B cell (primary cell): Measurements from ENCODE around the gene CHCHD6. TPM values are rescaled to one million over a fixed set of nuclear protein-coding genes. Genes with fewer than 3 reads are reported as not detected.

Experiments
- ATAC-seq: fragments of 200-7000 bp; cut with Tn5 transposase; one replicate; pipeline ENCODE4 v1.10.0; 2021; ENCODE audit warnings: low read depth, mild to moderate bottlenecking, moderate number of reproducible peaks, moderate library complexity
- CTCF ChIA-PET: fragments of 350-600 bp; sonication (Branson Sonifier 250); formaldehyde crosslinking; loops from one replicate; lab custom pipeline; 2021; ENCODE audit warnings: antibody characterized with exemption, inconsistent platforms; lab: Charles Lee
- POLR2A ChIA-PET: fragments of 350-600 bp; sonication (Branson Sonifier 250); formaldehyde crosslinking; loops from one replicate; lab custom pipeline; 2021; ENCODE audit warnings: antibody characterized with exemption; lab: Charles Lee
- DNase-seq: peaks from one replicate; pipeline ENCODE4 v3.0.0; 2013
- H2AFZ ChIP-seq: 2 replicates; pipeline ENCODE4 v1.6.1; 2012; ENCODE audit warnings: mild to moderate bottlenecking, low read depth, low read length; ENCODE audit not compliant: insufficient read depth, poor library complexity, severe bottlenecking
- H3K27ac ChIP-seq, 2 donors: 1 replicate in 1 of 2; 2 replicates in 1 of 2; pipeline ENCODE4 v1.5.1; 2012 to 2013; ENCODE audit warnings: low read length in 2 of 2, mild to moderate bottlenecking in 2 of 2, moderate library complexity in 1 of 2
- H3K27me3 ChIP-seq, 4 experiments: fragments of 200-600 bp in 1 of 4; sonication (generic) in 1 of 4; replicated peaks in 1 of 4; 1 replicate in 2 of 4; 2 replicates in 2 of 4; pipeline versions ENCODE4 v1.6.1 to v1.7.0; 2013 to 2016; ENCODE audit warnings: low read length in 3 of 4, mild to moderate bottlenecking in 2 of 4, mixed read lengths in 1 of 4, moderate library complexity in 1 of 4; ENCODE audit not compliant: insufficient read depth in 4 of 4, control insufficient read depth in 3 of 4; ENCODE audit errors: control extremely low read depth in 1 of 4
- H3K36me3 ChIP-seq, 2 experiments: replicated peaks in 1 of 2; 1 replicate in 1 of 2; 2 replicates in 1 of 2; pipeline versions ENCODE4 v1.6.1 to v1.7.1; 2013; ENCODE audit warnings: low read length in 1 of 2; ENCODE audit not compliant: insufficient read depth in 2 of 2, control insufficient read depth in 1 of 2; ENCODE audit errors: control extremely low read depth in 1 of 2, extremely low read depth in 1 of 2
- H3K4me1 ChIP-seq, 2 donors: fragments of 200-600 bp in 1 of 2; sonication (generic) in 1 of 2; 1 replicate in 1 of 2; 2 replicates in 1 of 2; pipeline versions ENCODE4 v1.5.1 to v1.6.1; 2013 to 2017; ENCODE audit warnings: low read length in 2 of 2; ENCODE audit not compliant: control insufficient read depth in 2 of 2, insufficient read depth in 2 of 2
- H3K4me2 ChIP-seq: replicated peaks from 2 replicates; pipeline ENCODE3; 2012; ENCODE audit warnings: mild to moderate bottlenecking, low read depth, low read length; ENCODE audit not compliant: poor library complexity, severe bottlenecking
- H3K4me3 ChIP-seq, 5 experiments: fragments of 200-600 bp in 1 of 5; sonication (generic) in 1 of 5; 1 replicate in 3 of 5; 2 replicates in 2 of 5; pipeline versions ENCODE4 v1.5.1 to v1.7.0; 2011 to 2016; ENCODE audit warnings: low read length in 4 of 5, mild to moderate bottlenecking in 4 of 5, low read depth in 2 of 5, control low read depth in 1 of 5, moderate library complexity in 1 of 5; ENCODE audit not compliant: insufficient read depth in 1 of 5; ENCODE audit errors: control extremely low read depth in 1 of 5, extremely low read depth in 1 of 5
- H3K79me2 ChIP-seq: fragments of 200-600 bp; sonication (generic); one replicate; pipeline ENCODE4 v1.6.0; 2016; ENCODE audit warnings: low read length; ENCODE audit not compliant: control insufficient read depth, insufficient read depth
- H3K9ac ChIP-seq: fragments of 200-600 bp; sonication (generic); 2 replicates; pipeline ENCODE4 v1.6.1; 2017; ENCODE audit warnings: mild to moderate bottlenecking, low read length, moderate library complexity
- H3K9me3 ChIP-seq, 3 donors: one replicate each; pipeline versions ENCODE4 v1.6.1 to v1.7.1; 2013; ENCODE audit warnings: low read length in 2 of 3; ENCODE audit not compliant: control insufficient read depth in 2 of 3, insufficient read depth in 1 of 3; ENCODE audit errors: control extremely low read depth in 1 of 3
- H4K20me1 ChIP-seq: 2 replicates; pipeline ENCODE4 v1.6.0; 2012; ENCODE audit warnings: mild to moderate bottlenecking, low read length; ENCODE audit not compliant: insufficient read depth, control insufficient read depth, poor library complexity, severe bottlenecking
- H3K27ac Mint-ChIP-seq: one replicate; pipeline ENCODE4 v1.8.0; 2021; ENCODE audit warnings: mixed read lengths
- H3K27me3 Mint-ChIP-seq: one replicate; pipeline ENCODE4 v1.8.0; 2021; ENCODE audit warnings: mixed read lengths
- H3K4me1 Mint-ChIP-seq: one replicate; pipeline ENCODE4 v1.8.0; 2021; ENCODE audit warnings: mixed read lengths
- H3K4me3 Mint-ChIP-seq: one replicate; pipeline ENCODE4 v1.8.0; 2021; ENCODE audit warnings: mixed read lengths
- H3K9me3 Mint-ChIP-seq: one replicate; pipeline ENCODE4 v1.8.0; 2022; ENCODE audit warnings: mixed read lengths; ENCODE audit not compliant: insufficient read depth
- EZH2 ChIP-seq: IDR thresholded peaks from 2 replicates; pipeline ENCODE4 v1.6.1; 2012; ENCODE audit warnings: borderline replicate concordance, low read depth, mild to moderate bottlenecking, moderate library complexity, low read length; ENCODE audit not compliant: insufficient read depth, poor library complexity, severe bottlenecking
- WGBS: methylation state at CpG from one replicate; pipeline ENCODE4 v1.1.5; 2013; ENCODE audit warnings: missing lambda C conversion rate; ENCODE audit not compliant: insufficient coverage; 5-methylcytosine and 5-hydroxymethylcytosine counted together
- intact Hi-C: fragments of 100-400 bp; cut with micrococcal nuclease; formaldehyde crosslinking; loops from one replicate; pipeline ENCODE4 v1.10.0; 2022
- polyA plus RNA-seq: library from polyadenylated mRNA; depleted of rRNA; stranded (reverse); fragments of >200 nt; gene quantifications from 2 replicates; pipeline ENCODE4 v1.2.3, GENCODE V29; 2012
- total RNA-seq, 2 donors: library from RNA; stranded (reverse); fragments of 120-200 nt in 1 of 2; gene quantifications; 1 replicate in 1 of 2; 2 replicates in 1 of 2; pipeline versions ENCODE4 v1.2.3 to v1.2.4, GENCODE V29; 2013 to 2022
- TF ChIP-seq, protein P1 (sequence below): fragments of 200-600 bp; IDR thresholded peaks from one replicate; pipeline ENCODE4 v1.8.0; 2022; ENCODE audit warnings: antibody characterized with exemption, mild to moderate bottlenecking

The CHCHD6 gene
- total and polyA plus RNA-seq, 2 donors (not counting 1 experiment from before 2014, with no cell fraction given) = 8.0 to 13.5 TPM

DNA sequence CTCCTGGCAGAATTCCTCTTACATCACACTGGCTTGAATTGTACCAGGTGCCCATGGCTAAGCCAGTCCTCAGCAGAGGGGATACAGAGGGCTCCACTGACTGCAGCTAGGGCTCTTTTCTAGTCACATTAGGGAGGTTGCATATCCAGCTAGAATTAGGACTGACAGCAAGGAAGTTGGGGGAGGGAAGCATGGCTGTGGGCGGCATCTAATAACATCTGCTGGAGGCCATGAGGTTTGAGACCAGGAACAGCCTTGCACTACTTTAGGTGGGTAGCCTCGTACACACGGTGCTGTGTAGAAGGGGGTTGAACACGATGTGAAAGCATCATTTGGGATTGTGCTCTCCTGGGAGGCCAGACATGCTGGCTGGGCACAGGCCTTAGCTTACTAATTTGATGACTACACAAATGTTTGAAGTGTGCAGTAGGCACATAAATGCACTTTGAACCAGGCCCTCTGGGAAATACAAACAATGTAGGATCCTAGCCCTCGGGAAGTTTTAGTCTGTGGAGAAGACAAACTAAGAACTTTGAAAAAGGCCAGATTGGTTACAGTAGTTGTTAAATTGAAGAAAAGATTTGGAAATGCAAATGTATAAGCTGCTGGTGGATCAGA, 30.2 kb downstream of the CHCHD6 start:
- H3K27me3 Mint-ChIP-seq = no peaks in the 10 kb centered on the region
- TF ChIP-seq EZH2 = no peak
- TF ChIP-seq, protein P1, sequence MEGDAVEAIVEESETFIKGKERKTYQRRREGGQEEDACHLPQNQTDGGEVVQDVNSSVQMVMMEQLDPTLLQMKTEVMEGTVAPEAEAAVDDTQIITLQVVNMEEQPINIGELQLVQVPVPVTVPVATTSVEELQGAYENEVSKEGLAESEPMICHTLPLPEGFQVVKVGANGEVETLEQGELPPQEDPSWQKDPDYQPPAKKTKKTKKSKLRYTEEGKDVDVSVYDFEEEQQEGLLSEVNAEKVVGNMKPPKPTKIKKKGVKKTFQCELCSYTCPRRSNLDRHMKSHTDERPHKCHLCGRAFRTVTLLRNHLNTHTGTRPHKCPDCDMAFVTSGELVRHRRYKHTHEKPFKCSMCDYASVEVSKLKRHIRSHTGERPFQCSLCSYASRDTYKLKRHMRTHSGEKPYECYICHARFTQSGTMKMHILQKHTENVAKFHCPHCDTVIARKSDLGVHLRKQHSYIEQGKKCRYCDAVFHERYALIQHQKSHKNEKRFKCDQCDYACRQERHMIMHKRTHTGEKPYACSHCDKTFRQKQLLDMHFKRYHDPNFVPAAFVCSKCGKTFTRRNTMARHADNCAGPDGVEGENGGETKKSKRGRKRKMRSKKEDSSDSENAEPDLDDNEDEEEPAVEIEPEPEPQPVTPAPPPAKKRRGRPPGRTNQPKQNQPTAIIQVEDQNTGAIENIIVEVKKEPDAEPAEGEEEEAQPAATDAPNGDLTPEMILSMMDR = no peak

GRCh38 chr3:126737527-126737926, 33.5 kb downstream of the CHCHD6 start:
- Mint-ChIP-seq H3K27ac (no peak overlapping the region), H3K4me3 (no peak overlapping the region), H3K4me1 (no peaks in the 10 kb centered on the region), H3K27me3 (no peaks in the 10 kb centered on the region), H3K9me3 (peaks cover 2% of the 10 kb centered on the region)
- POLR2A ChIA-PET = no interaction called here
- H3K27ac ChIP-seq = no peak overlapping the region
- no peak overlapping the region for H3K4me3 ChIP-seq
- no peak overlapping the region for H2AFZ ChIP-seq
- no peak overlapping the region for H3K9ac ChIP-seq
- ATAC-seq (no peak), DNase-seq (no peak)
- peaks cover 0 to 5% (median 4%) of the 10 kb centered on the region in 3 donors for H3K9me3 ChIP-seq
- CTCF ChIA-PET = interaction anchor here (1.3 kb wide), 1 partner anchor 14 kb away, joined by 4 read pairs; no protein-coding TSS in a partner anchor
- no peak for TF ChIP-seq EZH2
- TF ChIP-seq, protein P1 = no peak
- intact Hi-C loops = no loop called here
- H3K4me1 ChIP-seq = no peaks in the 10 kb centered on the region
- peaks cover 0 to 9% of the 10 kb centered on the region in 2 experiments for H3K36me3 ChIP-seq
- no peaks in the 10 kb centered on the region for H4K20me1 ChIP-seq
- no peak overlapping the region for H3K4me2 ChIP-seq
- WGBS = 94% methylated on average over 7 of the region's 7 CpGs
- no peaks in the 10 kb centered on the region for H3K79me2 ChIP-seq
- H3K27me3 ChIP-seq = no peaks in the 10 kb centered on the region

More for the DNA sequence above, 30.2 kb downstream of the CHCHD6 start:
- Histone ChIP-seq H3K79me2 (no peaks in the 10 kb centered on the region), H2AFZ (no peak overlapping the region), H3K4me1 (peaks cover 0 to 13% of the 10 kb centered on the region in 2 donors), H3K27me3 (no peaks in the 10 kb centered on the region), H3K4me3 (no peak overlapping the region), H3K4me2 (no peak overlapping the region), H3K36me3 (peaks cover 0 to 6% of the 10 kb centered on the region in 2 experiments), H4K20me1 (no peaks in the 10 kb centered on the region), H3K9ac (no peak overlapping the region), H3K27ac (no peak overlapping the region), H3K9me3 (no peaks in the 10 kb centered on the region)
- 86% methylated on average over 5 of the region's 5 CpGs for whole genome bisulfite sequencing
- no peak overlapping the region for H3K4me3 Mint-ChIP-seq
- no peaks in the 10 kb centered on the region for H3K9me3 Mint-ChIP-seq
- peaks cover 15% of the 10 kb centered on the region for H3K4me1 Mint-ChIP-seq
- no peak overlapping the region for H3K27ac Mint-ChIP-seq
- POLR2A ChIA-PET = no interaction called here
- CTCF ChIA-PET = interaction anchor here (0.6 kb wide), 1 partner anchor 27 kb away, joined by 3 read pairs; no protein-coding TSS in a partner anchor
- intact Hi-C loops = no loop called here
- ATAC-seq (no peak), DNase-seq (no peak)
